Neuronal stem cell (in vitro differentiated cells): ENCODE data around the gene COG5.

Experiments
- DNase-seq: peaks from one replicate; pipeline ENCODE4 v3.0.0-alpha.2; 2013; ENCODE audit warnings: low spot score
- H2AFZ ChIP-seq: one replicate; pipeline ENCODE4 v1.6.1; 2013; ENCODE audit warnings: mild to moderate bottlenecking, low read length, inconsistent platforms
- H2AK5ac ChIP-seq: 2 replicates; pipeline ENCODE4 v1.6.1; 2013; ENCODE audit warnings: low read depth, mild to moderate bottlenecking, inconsistent platforms, low read length, moderate library complexity, mixed read lengths
- H2BK120ac ChIP-seq: 2 replicates; pipeline ENCODE4 v1.6.1; 2013; ENCODE audit warnings: low read depth, mild to moderate bottlenecking, inconsistent platforms, low read length, moderate library complexity, mixed read lengths
- H2BK12ac ChIP-seq: one replicate; pipeline ENCODE4 v1.6.1; 2013; ENCODE audit warnings: low read length, inconsistent platforms
- H2BK15ac ChIP-seq: 2 replicates; pipeline ENCODE4 v1.6.1; 2013; ENCODE audit warnings: mild to moderate bottlenecking, low read length, inconsistent platforms, mixed read lengths
- H2BK5ac ChIP-seq: one replicate; pipeline ENCODE4 v1.6.1; 2013; ENCODE audit warnings: inconsistent platforms, mild to moderate bottlenecking, low read length, moderate library complexity
- H3K14ac ChIP-seq: one replicate; pipeline ENCODE4 v1.6.1; 2013; ENCODE audit warnings: low read length, inconsistent platforms
- H3K18ac ChIP-seq: 2 replicates; pipeline ENCODE4 v1.6.1; 2013; ENCODE audit warnings: low read length, inconsistent platforms
- H3K23ac ChIP-seq: 2 replicates; pipeline ENCODE4 v1.6.1; 2013; ENCODE audit warnings: low read depth, mild to moderate bottlenecking, mixed read lengths, low read length, inconsistent platforms; ENCODE audit not compliant: poor library complexity
- H3K27ac ChIP-seq: replicated peaks from 3 replicates; pipeline ENCODE4 v1.5.1; 2013; ENCODE audit warnings: low read length, inconsistent platforms
- H3K27me3 ChIP-seq, 3 experiments: 2 replicates each; pipeline ENCODE4 v1.6.1; 2013; ENCODE audit warnings: low read length in 3 of 3, mild to moderate bottlenecking in 2 of 3, inconsistent platforms in 1 of 3, low read depth in 1 of 3, mixed read lengths in 1 of 3, moderate library complexity in 1 of 3; ENCODE audit not compliant: control insufficient read depth in 3 of 3, insufficient read depth in 3 of 3
- H3K36me3 ChIP-seq, 2 donors: replicated peaks in 1 of 2; 2 replicates each; pipeline ENCODE4 v1.6.1; 2013; ENCODE audit warnings: low read length in 2 of 2; ENCODE audit not compliant: control insufficient read depth in 2 of 2, insufficient read depth in 2 of 2
- H3K4ac ChIP-seq: 2 replicates; pipeline ENCODE4 v1.6.1; 2013; ENCODE audit warnings: inconsistent platforms, mild to moderate bottlenecking, low read length, moderate library complexity
- H3K4me1 ChIP-seq, 2 donors: 1 replicate in 1 of 2; 2 replicates in 1 of 2; pipeline ENCODE4 v1.6.1; 2013; ENCODE audit warnings: low read length in 2 of 2, low read depth in 1 of 2; ENCODE audit not compliant: control insufficient read depth in 2 of 2, insufficient read depth in 1 of 2
- H3K4me2 ChIP-seq: one replicate; pipeline ENCODE4 v1.6.1; 2013; ENCODE audit warnings: mild to moderate bottlenecking, low read length, inconsistent platforms; ENCODE audit not compliant: insufficient read depth, poor library complexity, severe bottlenecking
- H3K4me3 ChIP-seq, 2 donors: 2 replicates each; pipeline ENCODE4 v1.5.1; 2013; ENCODE audit warnings: low read length in 2 of 2, mild to moderate bottlenecking in 2 of 2, inconsistent platforms in 1 of 2, moderate library complexity in 1 of 2
- H3K79me1 ChIP-seq: one replicate; pipeline ENCODE4 v1.6.1; 2013; ENCODE audit warnings: low read depth, mild to moderate bottlenecking, inconsistent platforms, low read length, moderate library complexity
- H3K9ac ChIP-seq: one replicate; pipeline ENCODE4 v1.6.1; 2013; ENCODE audit warnings: mild to moderate bottlenecking, low read depth, low read length, inconsistent platforms; ENCODE audit not compliant: poor library complexity
- H3K9me3 ChIP-seq, 2 donors: replicated peaks in 1 of 2; 2 replicates each; pipeline versions ENCODE3 to v1.6.1; 2013; ENCODE audit warnings: low read length in 2 of 2, mild to moderate bottlenecking in 2 of 2, inconsistent platforms in 1 of 2, low read depth in 1 of 2, mixed read lengths in 1 of 2, moderate library complexity in 1 of 2; ENCODE audit not compliant: control insufficient read depth in 2 of 2, insufficient read depth in 1 of 2
- H4K8ac ChIP-seq: one replicate; pipeline ENCODE4 v1.6.1; 2013; ENCODE audit warnings: low read depth, mild to moderate bottlenecking, inconsistent platforms, low read length, moderate library complexity
- H4K91ac ChIP-seq: one replicate; pipeline ENCODE4 v1.6.1; 2013; ENCODE audit warnings: low read length, low read depth, mild to moderate bottlenecking, inconsistent platforms; ENCODE audit not compliant: poor library complexity
- WGBS, 2 donors: extraction: QIAGEN DNeasy Blood & Tissue Kit; methylation state at CpG; one replicate each; pipeline ENCODE4 v1.1.7; 2013; ENCODE audit warnings: missing lambda C conversion rate in 2 of 2, mixed read lengths in 1 of 2; ENCODE audit not compliant: insufficient read length in 2 of 2, insufficient replicate concordance in 1 of 2; ENCODE audit errors: extremely low coverage in 2 of 2; 5-methylcytosine and 5-hydroxymethylcytosine counted together

Gene COG5

GRCh38 chr7:107467972-107468371 lies 95.7 kb downstream of the COG5 start:
- H2BK120ac ChIP-seq = no peak overlapping the region
- H3K23ac ChIP-seq = no peak overlapping the region
- no peak overlapping the region for H3K14ac ChIP-seq
- no peak overlapping the region for H2BK5ac ChIP-seq
- H3K4me1 ChIP-seq = peaks cover 2 to 6% of the 10 kb centered on the region in 2 donors
- no peak for DNase-seq
- no peak overlapping the region for H3K4ac ChIP-seq
- no peaks in the 10 kb centered on the region for H3K9me3 ChIP-seq
- H3K36me3 ChIP-seq = peaks cover 0 to 2% of the 10 kb centered on the region in 2 donors
- WGBS, 2 donors = no CpG with 5 or more reads among the region's 2 CpGs
- H4K91ac ChIP-seq = no peak overlapping the region
- H3K4me3 ChIP-seq = no peak overlapping the region
- no peaks in the 10 kb centered on the region for H3K27me3 ChIP-seq
- H2AFZ ChIP-seq = no peak overlapping the region
- no peak overlapping the region for H2BK12ac ChIP-seq
- H3K9ac ChIP-seq = no peak overlapping the region
- H3K79me1 ChIP-seq = no peaks in the 10 kb centered on the region
- H2BK15ac ChIP-seq = no peak overlapping the region
- H3K4me2 ChIP-seq = no peak overlapping the region
- H3K18ac ChIP-seq = no peak overlapping the region
- no peak overlapping the region for H2AK5ac ChIP-seq
- no peak overlapping the region for H3K27ac ChIP-seq
- H4K8ac ChIP-seq = no peak overlapping the region

GRCh38 chr7:107464666-107465226 lies 99.0 kb downstream of the COG5 start:
- no peak overlapping the region for H2BK15ac ChIP-seq
- H3K18ac ChIP-seq = no peak overlapping the region
- H3K27ac ChIP-seq = no peak overlapping the region
- H2BK5ac ChIP-seq = no peak overlapping the region
- H2AFZ ChIP-seq = no peak overlapping the region
- no peak overlapping the region for H2BK12ac ChIP-seq
- no peaks in the 10 kb centered on the region for H3K9me3 ChIP-seq
- DNase-seq = no peak
- H3K27me3 ChIP-seq = no peaks in the 10 kb centered on the region
- no CpG with 5 or more reads among the region's 3 CpGs for WGBS, 2 donors
- H3K4ac ChIP-seq = no peak overlapping the region
- no peak overlapping the region for H3K23ac ChIP-seq
- no peak overlapping the region for H2BK120ac ChIP-seq
- H3K14ac ChIP-seq = no peak overlapping the region
- H3K4me3 ChIP-seq = no peak overlapping the region
- no peak overlapping the region for H2AK5ac ChIP-seq
- H4K8ac ChIP-seq = no peak overlapping the region
- H3K4me1 ChIP-seq = peaks cover 2 to 3% of the 10 kb centered on the region in 2 donors
- H3K9ac ChIP-seq = no peak overlapping the region
- H3K79me1 ChIP-seq = no peaks in the 10 kb centered on the region
- H3K4me2 ChIP-seq = no peak overlapping the region
- no peak overlapping the region for H4K91ac ChIP-seq
- peaks cover 0 to 2% of the 10 kb centered on the region in 2 donors for H3K36me3 ChIP-seq

- Histone ChIP-seq H3K4me3 (no peak overlapping the region), H3K18ac (no peak overlapping the region), H2BK15ac (no peak overlapping the region), H3K4me1 (peaks cover 2 to 3% of the 10 kb centered on the region in 2 donors), H2BK5ac (no peak overlapping the region), H2BK12ac (no peak overlapping the region), H2AFZ (no peak overlapping the region), H3K4me2 (no peak overlapping the region), H3K23ac (no peak overlapping the region), H3K36me3 (peaks cover 4 to 5% of the 10 kb centered on the region in 2 donors), H3K14ac (no peak overlapping the region), H4K91ac (no peak overlapping the region), H3K79me1 (no peaks in the 10 kb centered on the region), H4K8ac (no peak overlapping the region), H3K9ac (peak overlapping the region; percentile 38), H3K9me3 (no peaks in the 10 kb centered on the region), H3K27me3 (no peaks in the 10 kb centered on the region), H2AK5ac (no peak overlapping the region), H2BK120ac (no peak overlapping the region), H3K4ac (no peak overlapping the region), H3K27ac (no peak overlapping the region)
- peak; percentile 31 for DNase-seq
- WGBS, 2 donors = no CpG with 5 or more reads among the region's 6 CpGs
These were observed 100.3 kb downstream of the COG5 start for GRCh38 chr7:107463139-107464078.

- no peaks in the 10 kb centered on the region for H3K9me3 ChIP-seq
- H2BK15ac ChIP-seq = no peak overlapping the region
- no peak overlapping the region for H3K14ac ChIP-seq
- H3K79me1 ChIP-seq = no peaks in the 10 kb centered on the region
- no peak overlapping the region for H2BK5ac ChIP-seq
- H2BK120ac ChIP-seq = no peak overlapping the region
- H2AFZ ChIP-seq = no peak overlapping the region
- no peak overlapping the region for H3K18ac ChIP-seq
- H3K4me2 ChIP-seq = no peak overlapping the region
- peaks cover 2 to 3% of the 10 kb centered on the region in 2 donors for H3K4me1 ChIP-seq
- WGBS, 2 donors = no CpG with 5 or more reads among the region's 2 CpGs
- DNase-seq = no peak
- no peak overlapping the region for H4K8ac ChIP-seq
- no peak overlapping the region for H3K4ac ChIP-seq
- no peaks in the 10 kb centered on the region for H3K27me3 ChIP-seq
- no peak overlapping the region for H3K9ac ChIP-seq
- no peak overlapping the region for H3K4me3 ChIP-seq
- H2AK5ac ChIP-seq = no peak overlapping the region
- peaks cover 2 to 7% of the 10 kb centered on the region in 2 donors for H3K36me3 ChIP-seq
- no peak overlapping the region for H3K27ac ChIP-seq
- no peak overlapping the region for H2BK12ac ChIP-seq
- H3K23ac ChIP-seq = no peak overlapping the region
- no peak overlapping the region for H4K91ac ChIP-seq
These were observed 101.7 kb downstream of the COG5 start for GRCh38 chr7:107461938-107462533.
